ENCODE data around the gene PRKCA.

DNA sequence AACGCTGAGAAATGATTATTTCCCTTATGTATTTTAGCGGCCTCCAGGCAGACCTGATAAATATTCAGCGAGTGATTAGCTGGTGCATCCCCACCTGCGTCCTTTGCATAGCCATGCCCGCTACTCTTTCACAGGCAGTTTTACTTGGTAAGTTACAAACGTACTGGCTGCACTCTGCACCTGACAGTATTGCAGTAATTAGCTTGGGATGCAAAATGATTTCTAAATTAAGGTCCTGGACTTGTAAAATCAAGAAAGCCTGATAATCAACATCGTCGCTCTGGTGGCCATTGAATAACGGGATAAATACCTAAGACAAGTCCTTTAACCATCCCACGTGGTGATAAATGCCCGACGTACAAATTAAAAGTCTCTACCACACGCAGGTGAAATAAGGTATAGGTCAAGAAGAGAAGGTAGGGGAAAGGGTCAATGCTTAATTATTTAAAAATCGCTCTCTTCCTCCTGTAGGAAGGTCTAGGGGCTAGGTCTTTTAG, 998 bp upstream of the PRKCA start:
- TF ChIP-seq EZH2 (IDR thresholded peaks at IDR 0.05; ENCODE audit: low read depth, unreplicated experiment) = no peak
- TF ChIP-seq, protein P1, sequence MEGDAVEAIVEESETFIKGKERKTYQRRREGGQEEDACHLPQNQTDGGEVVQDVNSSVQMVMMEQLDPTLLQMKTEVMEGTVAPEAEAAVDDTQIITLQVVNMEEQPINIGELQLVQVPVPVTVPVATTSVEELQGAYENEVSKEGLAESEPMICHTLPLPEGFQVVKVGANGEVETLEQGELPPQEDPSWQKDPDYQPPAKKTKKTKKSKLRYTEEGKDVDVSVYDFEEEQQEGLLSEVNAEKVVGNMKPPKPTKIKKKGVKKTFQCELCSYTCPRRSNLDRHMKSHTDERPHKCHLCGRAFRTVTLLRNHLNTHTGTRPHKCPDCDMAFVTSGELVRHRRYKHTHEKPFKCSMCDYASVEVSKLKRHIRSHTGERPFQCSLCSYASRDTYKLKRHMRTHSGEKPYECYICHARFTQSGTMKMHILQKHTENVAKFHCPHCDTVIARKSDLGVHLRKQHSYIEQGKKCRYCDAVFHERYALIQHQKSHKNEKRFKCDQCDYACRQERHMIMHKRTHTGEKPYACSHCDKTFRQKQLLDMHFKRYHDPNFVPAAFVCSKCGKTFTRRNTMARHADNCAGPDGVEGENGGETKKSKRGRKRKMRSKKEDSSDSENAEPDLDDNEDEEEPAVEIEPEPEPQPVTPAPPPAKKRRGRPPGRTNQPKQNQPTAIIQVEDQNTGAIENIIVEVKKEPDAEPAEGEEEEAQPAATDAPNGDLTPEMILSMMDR (conservative IDR thresholded peaks at IDR 0.05; ENCODE audit: low read depth in 2 of 2) = no peak
- TF ChIP-seq JUNB (IDR thresholded peaks at IDR 0.05; ENCODE audit: unreplicated experiment) = no peak
- no peak for TF ChIP-seq POLR2AphosphoS5 (IDR thresholded peaks at IDR 0.05; ENCODE audit: low read depth)
- no peak for TF ChIP-seq ZNF114 (CRISPR knock-in tag; IDR thresholded peaks at IDR 0.05)
- no peak for TF ChIP-seq CREB1 (CRISPR knock-in tag; IDR thresholded peaks at IDR 0.05; ENCODE audit: low read depth)
- TF ChIP-seq ZNF331 (CRISPR knock-in tag; IDR thresholded peaks at IDR 0.05; ENCODE audit: low read depth) = no peak
- no peak for TF ChIP-seq EZH2phosphoT487 (IDR thresholded peaks at IDR 0.05; ENCODE audit: unreplicated experiment)
- TF ChIP-seq REST (IDR thresholded peaks at IDR 0.05; ENCODE audit: unreplicated experiment) = no peak
- no peak for TF ChIP-seq NANOG (IDR thresholded peaks at IDR 0.05; ENCODE audit: borderline replicate concordance)
- TF ChIP-seq, protein P2, sequence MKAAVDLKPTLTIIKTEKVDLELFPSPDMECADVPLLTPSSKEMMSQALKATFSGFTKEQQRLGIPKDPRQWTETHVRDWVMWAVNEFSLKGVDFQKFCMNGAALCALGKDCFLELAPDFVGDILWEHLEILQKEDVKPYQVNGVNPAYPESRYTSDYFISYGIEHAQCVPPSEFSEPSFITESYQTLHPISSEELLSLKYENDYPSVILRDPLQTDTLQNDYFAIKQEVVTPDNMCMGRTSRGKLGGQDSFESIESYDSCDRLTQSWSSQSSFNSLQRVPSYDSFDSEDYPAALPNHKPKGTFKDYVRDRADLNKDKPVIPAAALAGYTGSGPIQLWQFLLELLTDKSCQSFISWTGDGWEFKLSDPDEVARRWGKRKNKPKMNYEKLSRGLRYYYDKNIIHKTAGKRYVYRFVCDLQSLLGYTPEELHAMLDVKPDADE (IDR thresholded peaks at IDR 0.05) = no peak
- no peak for TF ChIP-seq ZNF462 (CRISPR knock-in tag; IDR thresholded peaks at IDR 0.05)
- no peak for TF ChIP-seq STAT1 (IDR thresholded peaks at IDR 0.05; ENCODE audit: unreplicated experiment)
